Stimulated activated CD4-positive, alpha-beta T cell treated with anti-CD3 and anti-CD28 coated beads, Interleukin-1b, Interleukin-23, amount 100 ng/mL, for 1 hour (primary cell): ENCODE data around the gene ZNF790.
A peak's percentile ranks its signal among the peaks of the same experiment; 100 is the strongest.
"Not testable (repeated sequence)": the region's sequence is repeated elsewhere in the genome, so short reads cannot be mapped to it uniquely, and the experiment has no call there.

Source experiments
- DNase-seq, 2 donors: peaks; one replicate each; pipeline ENCODE4 v3.0.0-alpha.2; 2020; ENCODE audit warnings: low read depth in 2 of 2

The ZNF790 gene

GRCh38 chr19:36837906-36838783, at the start of gene ZNF790:
TSS of gene ZNF790 (minus strand) at chr19:36838387. CDS start at chr19:36825619, 12,768 bp downstream.
- DNase-seq = peak; percentile 41 to 59

DNA sequence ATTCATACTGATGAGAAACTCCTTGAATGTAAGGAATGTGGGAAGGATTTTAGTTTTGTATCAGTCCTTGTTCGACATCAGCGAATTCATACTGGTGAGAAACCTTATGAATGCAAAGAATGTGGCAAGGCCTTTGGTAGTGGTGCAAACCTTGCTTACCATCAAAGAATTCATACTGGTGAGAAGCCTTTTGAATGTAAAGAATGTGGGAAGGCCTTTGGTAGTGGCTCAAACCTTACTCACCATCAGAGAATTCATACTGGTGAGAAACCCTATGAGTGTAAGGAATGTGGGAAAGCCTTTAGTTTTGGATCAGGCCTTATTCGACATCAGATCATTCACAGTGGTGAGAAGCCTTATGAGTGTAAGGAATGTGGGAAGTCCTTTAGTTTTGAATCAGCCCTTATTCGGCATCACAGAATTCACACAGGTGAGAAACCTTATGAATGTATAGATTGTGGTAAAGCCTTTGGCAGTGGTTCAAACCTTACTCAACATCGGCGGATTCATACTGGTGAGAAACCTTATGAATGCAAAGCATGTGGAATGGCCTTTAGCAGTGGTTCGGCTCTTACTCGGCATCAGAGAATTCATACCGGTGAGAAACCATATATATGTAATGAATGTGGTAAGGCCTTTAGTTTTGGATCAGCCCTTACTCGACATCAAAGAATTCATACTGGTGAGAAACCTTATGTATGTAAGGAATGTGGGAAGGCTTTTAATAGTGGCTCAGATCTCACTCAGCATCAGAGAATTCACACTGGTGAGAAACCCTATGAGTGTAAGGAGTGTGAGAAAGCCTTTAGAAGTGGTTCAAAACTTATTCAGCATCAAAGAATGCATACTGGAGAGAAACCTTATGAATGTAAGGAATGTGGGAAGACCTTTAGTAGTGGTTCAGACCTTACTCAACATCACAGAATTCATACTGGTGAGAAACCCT, 39.1 kb upstream of the ZNF790 start:
- DNase-seq = no peak

DNA sequence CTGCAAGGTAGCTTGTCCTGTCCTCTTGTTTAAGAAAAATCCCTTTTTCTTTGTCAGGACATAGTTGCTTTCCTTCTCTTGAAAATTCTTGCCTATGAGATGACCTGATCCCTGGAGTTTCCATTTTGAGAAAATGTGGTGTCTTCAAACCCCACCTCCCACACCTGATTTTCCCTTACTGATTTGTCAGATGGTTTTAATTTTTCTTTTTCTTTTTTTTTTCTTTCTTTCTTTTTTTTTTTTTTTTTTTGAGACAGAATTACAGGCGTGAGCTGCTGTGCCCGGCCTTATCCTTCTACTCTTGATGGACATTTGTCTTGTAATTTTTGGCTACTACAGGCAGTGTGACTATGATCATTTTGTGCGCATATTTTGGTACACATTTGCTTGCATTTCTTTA, 13.7 kb upstream of the ZNF790 start:
- no peak for DNase-seq

DNA sequence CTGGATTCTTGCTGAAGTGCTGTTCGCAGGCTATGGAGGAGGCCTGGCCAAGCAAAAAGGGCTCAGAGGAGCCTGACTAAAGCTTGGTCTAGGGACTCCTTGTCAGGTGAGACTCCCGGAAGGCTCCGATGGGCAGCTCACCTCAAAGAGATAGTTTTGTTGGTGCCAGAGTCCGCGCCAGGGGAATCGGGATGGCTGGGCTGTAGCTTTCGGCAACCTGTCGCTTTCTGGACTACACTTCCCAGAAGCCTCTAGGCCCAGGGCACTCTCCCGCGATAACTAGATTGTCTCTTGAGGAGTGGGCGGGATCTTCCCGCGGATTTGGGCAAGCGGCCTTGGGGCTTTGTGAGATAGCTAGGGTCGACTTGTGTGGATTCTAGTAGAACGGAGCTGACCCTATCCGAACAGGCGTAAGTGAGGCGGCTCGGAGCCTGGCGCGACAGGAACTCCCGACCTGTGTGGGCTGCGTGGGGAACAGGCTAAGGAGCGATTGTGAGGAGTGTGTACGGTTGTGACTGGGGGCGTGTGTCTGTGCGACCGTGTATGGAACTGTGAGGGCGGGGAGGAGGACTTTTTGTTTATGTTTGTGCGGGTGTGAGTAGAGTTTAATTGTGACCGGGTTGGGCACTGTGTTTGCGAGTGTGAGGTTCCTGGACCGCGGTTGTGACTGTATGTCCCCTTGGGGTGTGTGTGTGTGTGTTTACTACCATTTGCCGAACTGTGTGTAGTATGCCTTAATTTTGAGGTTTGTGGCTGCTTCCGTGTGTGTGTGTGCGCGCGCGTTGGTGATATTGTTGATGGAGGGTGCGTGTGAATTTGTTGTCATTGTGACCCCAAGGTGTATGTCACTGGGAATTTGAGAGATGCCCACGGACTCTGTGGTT, 12.6 kb upstream of the ZNF790 start, which contains the start of gene ZNF345:
TSS of gene ZNF345 (plus strand) at position 318 of the 884 bp plus-strand sequence. CDS start 25,955 bp downstream, outside the sequence.
- DNase-seq = peak; percentile 54 to 60

DNA sequence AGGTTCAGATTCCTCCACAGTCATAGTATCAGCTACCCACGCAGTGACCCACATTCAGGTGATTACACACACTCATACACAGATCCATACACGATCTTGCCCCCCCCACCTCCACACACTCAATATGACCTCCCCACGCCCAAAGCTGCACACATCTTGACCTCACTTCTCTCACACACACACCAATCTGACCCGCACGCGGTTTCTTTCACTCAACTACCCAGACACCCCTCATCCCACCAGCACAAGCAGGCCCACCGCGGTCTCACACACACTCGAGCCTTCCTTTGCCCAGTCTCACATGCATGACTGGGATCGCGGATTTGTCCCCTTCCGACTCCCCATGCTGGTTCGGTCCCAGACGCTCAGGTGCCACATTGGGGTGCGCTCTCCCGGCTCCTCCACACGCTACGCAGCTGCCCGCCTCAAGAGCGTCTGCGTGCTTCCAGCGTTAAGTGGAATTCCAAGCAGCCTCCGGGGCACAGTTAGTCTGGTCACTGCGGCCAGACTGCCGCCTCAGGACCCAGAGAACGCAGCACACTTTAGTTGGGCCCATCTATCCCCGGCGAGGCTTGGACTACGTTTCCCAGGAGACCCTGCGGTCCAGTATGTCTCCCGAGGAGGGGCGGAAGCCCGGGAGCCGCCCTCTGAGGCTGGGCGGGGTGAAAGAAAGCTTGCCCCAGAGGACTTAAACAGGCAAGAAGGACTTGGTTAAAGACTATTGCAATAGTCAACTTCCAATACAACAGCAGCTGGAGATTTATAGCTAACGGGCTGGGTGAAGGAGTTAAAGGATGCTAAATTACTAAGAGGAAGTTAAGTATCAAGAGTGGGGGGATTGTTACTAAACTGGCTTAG, 11.7 kb upstream of the ZNF790 start:
- DNase-seq = peak; percentile 63 to 70

DNA sequence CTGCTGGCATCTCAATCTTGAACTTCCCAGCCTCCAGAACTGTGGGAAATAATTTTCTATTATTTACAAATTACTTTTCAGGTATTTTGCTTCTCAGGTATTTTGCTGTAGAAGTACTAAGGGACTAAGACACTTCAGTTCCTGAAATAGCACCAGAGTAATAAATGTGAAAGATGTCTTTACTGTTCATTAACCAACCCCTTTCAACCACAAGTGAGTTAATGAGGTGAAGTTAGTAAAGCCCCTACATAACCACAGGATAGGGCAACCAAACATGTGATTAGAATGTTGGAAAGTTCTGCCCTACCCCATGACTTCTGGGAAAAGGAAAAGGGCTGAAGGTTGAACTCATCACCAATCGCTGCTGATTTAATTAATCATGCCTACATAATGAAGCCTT, 9.8 kb upstream of the ZNF790 start:
- no peak for DNase-seq

DNA sequence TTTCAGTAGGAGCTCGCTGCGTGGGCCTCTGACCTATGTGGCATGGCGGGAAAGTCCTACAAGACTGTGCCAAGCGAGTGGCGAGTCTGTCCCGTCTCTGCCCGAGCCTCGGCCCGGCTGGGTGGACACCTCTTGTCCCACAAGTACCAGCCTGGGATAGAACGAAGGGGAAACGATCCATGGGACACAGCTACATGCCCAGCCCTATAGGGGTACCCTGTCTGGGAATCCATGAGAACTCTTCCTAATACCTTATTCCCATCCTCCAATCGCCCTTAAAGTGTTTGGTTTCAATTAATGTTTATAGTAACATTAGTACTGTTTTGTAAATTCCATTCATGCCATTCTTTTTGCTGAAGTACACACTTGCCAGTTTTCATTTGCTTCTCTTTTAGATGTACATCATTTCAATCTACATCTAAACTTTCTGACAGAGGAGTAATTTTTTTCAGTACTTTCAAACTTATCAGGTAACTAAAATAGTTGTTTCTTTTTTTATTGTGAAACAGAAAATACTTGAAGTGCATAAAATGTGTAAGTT, 667 bp upstream of the ZNF790 start:
- no peak for DNase-seq

- no peak for DNase-seq
Observed at GRCh38 chr19:36837176-36837905, 846 bp downstream of the ZNF790 start.

- DNase-seq = no peak
Observed at GRCh38 chr19:36833430-36833829, 4.8 kb downstream of the ZNF790 start.

GRCh38 chr19:36821758-36822157, 16.4 kb downstream of the ZNF790 start:
- no peak for DNase-seq

GRCh38 chr19:36819130-36819630, 19.0 kb downstream of the ZNF790 start:
- DNase-seq = no peak

GRCh38 chr19:36807029-36807428, 31.2 kb downstream of the ZNF790 start:
- no peak for DNase-seq

DNA sequence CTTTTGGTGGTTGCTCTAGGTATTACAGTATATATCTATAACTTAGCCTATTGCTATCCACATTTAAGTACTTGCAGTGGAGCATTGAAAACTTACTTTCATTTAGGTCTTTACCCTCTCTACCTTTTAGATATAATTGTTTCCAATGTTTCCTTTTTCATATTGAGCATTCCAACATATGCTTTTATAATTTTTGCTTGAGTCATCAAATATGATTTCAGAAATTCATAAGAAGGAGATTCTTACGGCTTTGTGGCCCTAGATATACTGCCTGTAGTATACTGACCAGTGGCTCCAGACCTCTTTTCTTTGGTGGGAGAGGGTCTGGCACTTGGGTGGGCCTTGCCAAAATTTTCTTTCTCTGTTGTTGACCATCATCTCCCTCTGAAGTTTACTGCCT, 32.8 kb downstream of the ZNF790 start:
- no peak for DNase-seq

- no peak for DNase-seq
Observed at GRCh38 chr19:36797786-36798108, 40.4 kb downstream of the ZNF790 start.

GRCh38 chr19:36796714-36796992, 41.5 kb downstream of the ZNF790 start:
- no peak for DNase-seq

- DNase-seq = not testable (repeated sequence)
Observed at GRCh38 chr19:36791420-36792141, 46.6 kb downstream of the ZNF790 start.

GRCh38 chr19:36775768-36776167, 62.4 kb downstream of the ZNF790 start:
- no peak for DNase-seq

DNA sequence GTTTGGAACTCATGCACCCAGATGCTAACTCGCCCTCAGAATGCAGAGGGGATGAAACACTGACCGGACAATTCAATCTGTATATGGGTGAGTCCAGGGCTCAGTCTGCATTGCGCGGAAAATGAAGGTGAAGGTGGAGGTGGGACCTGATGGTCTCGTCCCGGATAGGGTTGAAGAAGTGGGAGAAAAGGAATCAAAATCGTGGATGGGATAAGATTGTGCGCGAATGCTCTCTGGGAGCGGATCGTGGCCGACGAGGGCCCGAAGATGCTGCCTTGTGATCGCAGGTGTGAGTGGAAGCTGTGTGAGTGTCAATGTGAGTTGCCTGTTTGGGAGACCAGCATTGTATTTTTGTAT, 65.0 kb downstream of the ZNF790 start:
- no peak for DNase-seq
